ENCODE data around the gene METTL16.

GRCh38 chr17:2372180-2372579 lies 139.5 kb downstream of the METTL16 start:
- no peak for TF ChIP-seq POLR2AphosphoS5 (IDR thresholded peaks at IDR 0.05)
- TF ChIP-seq, protein P1, sequence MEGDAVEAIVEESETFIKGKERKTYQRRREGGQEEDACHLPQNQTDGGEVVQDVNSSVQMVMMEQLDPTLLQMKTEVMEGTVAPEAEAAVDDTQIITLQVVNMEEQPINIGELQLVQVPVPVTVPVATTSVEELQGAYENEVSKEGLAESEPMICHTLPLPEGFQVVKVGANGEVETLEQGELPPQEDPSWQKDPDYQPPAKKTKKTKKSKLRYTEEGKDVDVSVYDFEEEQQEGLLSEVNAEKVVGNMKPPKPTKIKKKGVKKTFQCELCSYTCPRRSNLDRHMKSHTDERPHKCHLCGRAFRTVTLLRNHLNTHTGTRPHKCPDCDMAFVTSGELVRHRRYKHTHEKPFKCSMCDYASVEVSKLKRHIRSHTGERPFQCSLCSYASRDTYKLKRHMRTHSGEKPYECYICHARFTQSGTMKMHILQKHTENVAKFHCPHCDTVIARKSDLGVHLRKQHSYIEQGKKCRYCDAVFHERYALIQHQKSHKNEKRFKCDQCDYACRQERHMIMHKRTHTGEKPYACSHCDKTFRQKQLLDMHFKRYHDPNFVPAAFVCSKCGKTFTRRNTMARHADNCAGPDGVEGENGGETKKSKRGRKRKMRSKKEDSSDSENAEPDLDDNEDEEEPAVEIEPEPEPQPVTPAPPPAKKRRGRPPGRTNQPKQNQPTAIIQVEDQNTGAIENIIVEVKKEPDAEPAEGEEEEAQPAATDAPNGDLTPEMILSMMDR (IDR thresholded peaks at IDR 0.05): no peak

Measured in prostate gland (tissue), 2 donors.